B cell (primary cell): ENCODE results near the gene INPP5J. TPM values are rescaled to one million over a fixed set of nuclear protein-coding genes. Genes with fewer than 3 reads are reported as not detected.

ENCODE experiments used
- ATAC-seq: fragments of 200-7000 bp; cut with Tn5 transposase; one replicate; pipeline ENCODE4 v1.10.0; 2021; ENCODE audit warnings: low read depth, mild to moderate bottlenecking, moderate number of reproducible peaks, moderate library complexity
- CTCF ChIA-PET: fragments of 350-600 bp; sonication (Branson Sonifier 250); formaldehyde crosslinking; loops from one replicate; lab custom pipeline; 2021; ENCODE audit warnings: antibody characterized with exemption, inconsistent platforms; lab: Charles Lee
- POLR2A ChIA-PET: fragments of 350-600 bp; sonication (Branson Sonifier 250); formaldehyde crosslinking; loops from one replicate; lab custom pipeline; 2021; ENCODE audit warnings: antibody characterized with exemption; lab: Charles Lee
- DNase-seq: peaks from one replicate; pipeline ENCODE4 v3.0.0; 2013
- H2AFZ ChIP-seq: 2 replicates; pipeline ENCODE4 v1.6.1; 2012; ENCODE audit warnings: mild to moderate bottlenecking, low read depth, low read length; ENCODE audit not compliant: insufficient read depth, poor library complexity, severe bottlenecking
- H3K27ac ChIP-seq, 2 donors: 1 replicate in 1 of 2; 2 replicates in 1 of 2; pipeline ENCODE4 v1.5.1; 2012 to 2013; ENCODE audit warnings: low read length in 2 of 2, mild to moderate bottlenecking in 2 of 2, moderate library complexity in 1 of 2
- H3K27me3 ChIP-seq, 4 experiments: fragments of 200-600 bp in 1 of 4; sonication (generic) in 1 of 4; replicated peaks in 1 of 4; 1 replicate in 2 of 4; 2 replicates in 2 of 4; pipeline versions ENCODE4 v1.6.1 to v1.7.0; 2013 to 2016; ENCODE audit warnings: low read length in 3 of 4, mild to moderate bottlenecking in 2 of 4, mixed read lengths in 1 of 4, moderate library complexity in 1 of 4; ENCODE audit not compliant: insufficient read depth in 4 of 4, control insufficient read depth in 3 of 4; ENCODE audit errors: control extremely low read depth in 1 of 4
- H3K36me3 ChIP-seq, 2 experiments: replicated peaks in 1 of 2; 1 replicate in 1 of 2; 2 replicates in 1 of 2; pipeline versions ENCODE4 v1.6.1 to v1.7.1; 2013; ENCODE audit warnings: low read length in 1 of 2; ENCODE audit not compliant: insufficient read depth in 2 of 2, control insufficient read depth in 1 of 2; ENCODE audit errors: control extremely low read depth in 1 of 2, extremely low read depth in 1 of 2
- H3K4me1 ChIP-seq, 2 donors: fragments of 200-600 bp in 1 of 2; sonication (generic) in 1 of 2; 1 replicate in 1 of 2; 2 replicates in 1 of 2; pipeline versions ENCODE4 v1.5.1 to v1.6.1; 2013 to 2017; ENCODE audit warnings: low read length in 2 of 2; ENCODE audit not compliant: control insufficient read depth in 2 of 2, insufficient read depth in 2 of 2
- H3K4me2 ChIP-seq: replicated peaks from 2 replicates; pipeline ENCODE3; 2012; ENCODE audit warnings: mild to moderate bottlenecking, low read depth, low read length; ENCODE audit not compliant: poor library complexity, severe bottlenecking
- H3K4me3 ChIP-seq, 5 experiments: fragments of 200-600 bp in 1 of 5; sonication (generic) in 1 of 5; 1 replicate in 3 of 5; 2 replicates in 2 of 5; pipeline versions ENCODE4 v1.5.1 to v1.7.0; 2011 to 2016; ENCODE audit warnings: low read length in 4 of 5, mild to moderate bottlenecking in 4 of 5, low read depth in 2 of 5, control low read depth in 1 of 5, moderate library complexity in 1 of 5; ENCODE audit not compliant: insufficient read depth in 1 of 5; ENCODE audit errors: control extremely low read depth in 1 of 5, extremely low read depth in 1 of 5
- H3K79me2 ChIP-seq: fragments of 200-600 bp; sonication (generic); one replicate; pipeline ENCODE4 v1.6.0; 2016; ENCODE audit warnings: low read length; ENCODE audit not compliant: control insufficient read depth, insufficient read depth
- H3K9ac ChIP-seq: fragments of 200-600 bp; sonication (generic); 2 replicates; pipeline ENCODE4 v1.6.1; 2017; ENCODE audit warnings: mild to moderate bottlenecking, low read length, moderate library complexity
- H3K9me3 ChIP-seq, 3 donors: one replicate each; pipeline versions ENCODE4 v1.6.1 to v1.7.1; 2013; ENCODE audit warnings: low read length in 2 of 3; ENCODE audit not compliant: control insufficient read depth in 2 of 3, insufficient read depth in 1 of 3; ENCODE audit errors: control extremely low read depth in 1 of 3
- H4K20me1 ChIP-seq: 2 replicates; pipeline ENCODE4 v1.6.0; 2012; ENCODE audit warnings: mild to moderate bottlenecking, low read length; ENCODE audit not compliant: insufficient read depth, control insufficient read depth, poor library complexity, severe bottlenecking
- H3K27ac Mint-ChIP-seq: one replicate; pipeline ENCODE4 v1.8.0; 2021; ENCODE audit warnings: mixed read lengths
- H3K27me3 Mint-ChIP-seq: one replicate; pipeline ENCODE4 v1.8.0; 2021; ENCODE audit warnings: mixed read lengths
- H3K4me1 Mint-ChIP-seq: one replicate; pipeline ENCODE4 v1.8.0; 2021; ENCODE audit warnings: mixed read lengths
- H3K4me3 Mint-ChIP-seq: one replicate; pipeline ENCODE4 v1.8.0; 2021; ENCODE audit warnings: mixed read lengths
- H3K9me3 Mint-ChIP-seq: one replicate; pipeline ENCODE4 v1.8.0; 2022; ENCODE audit warnings: mixed read lengths; ENCODE audit not compliant: insufficient read depth
- EZH2 ChIP-seq: IDR thresholded peaks from 2 replicates; pipeline ENCODE4 v1.6.1; 2012; ENCODE audit warnings: borderline replicate concordance, low read depth, mild to moderate bottlenecking, moderate library complexity, low read length; ENCODE audit not compliant: insufficient read depth, poor library complexity, severe bottlenecking
- WGBS: methylation state at CpG from one replicate; pipeline ENCODE4 v1.1.5; 2013; ENCODE audit warnings: missing lambda C conversion rate; ENCODE audit not compliant: insufficient coverage; 5-methylcytosine and 5-hydroxymethylcytosine counted together
- intact Hi-C: fragments of 100-400 bp; cut with micrococcal nuclease; formaldehyde crosslinking; loops from one replicate; pipeline ENCODE4 v1.10.0; 2022
- polyA plus RNA-seq: library from polyadenylated mRNA; depleted of rRNA; stranded (reverse); fragments of >200 nt; gene quantifications from 2 replicates; pipeline ENCODE4 v1.2.3, GENCODE V29; 2012
- total RNA-seq, 2 donors: library from RNA; stranded (reverse); fragments of 120-200 nt in 1 of 2; gene quantifications; 1 replicate in 1 of 2; 2 replicates in 1 of 2; pipeline versions ENCODE4 v1.2.3 to v1.2.4, GENCODE V29; 2013 to 2022
- TF ChIP-seq, protein P1 (sequence below): fragments of 200-600 bp; IDR thresholded peaks from one replicate; pipeline ENCODE4 v1.8.0; 2022; ENCODE audit warnings: antibody characterized with exemption, mild to moderate bottlenecking

INPP5J gene
- total and polyA plus RNA-seq, 2 donors (not counting 1 experiment from before 2014, with no cell fraction given): 0.07 to 0.52 TPM

DNA sequence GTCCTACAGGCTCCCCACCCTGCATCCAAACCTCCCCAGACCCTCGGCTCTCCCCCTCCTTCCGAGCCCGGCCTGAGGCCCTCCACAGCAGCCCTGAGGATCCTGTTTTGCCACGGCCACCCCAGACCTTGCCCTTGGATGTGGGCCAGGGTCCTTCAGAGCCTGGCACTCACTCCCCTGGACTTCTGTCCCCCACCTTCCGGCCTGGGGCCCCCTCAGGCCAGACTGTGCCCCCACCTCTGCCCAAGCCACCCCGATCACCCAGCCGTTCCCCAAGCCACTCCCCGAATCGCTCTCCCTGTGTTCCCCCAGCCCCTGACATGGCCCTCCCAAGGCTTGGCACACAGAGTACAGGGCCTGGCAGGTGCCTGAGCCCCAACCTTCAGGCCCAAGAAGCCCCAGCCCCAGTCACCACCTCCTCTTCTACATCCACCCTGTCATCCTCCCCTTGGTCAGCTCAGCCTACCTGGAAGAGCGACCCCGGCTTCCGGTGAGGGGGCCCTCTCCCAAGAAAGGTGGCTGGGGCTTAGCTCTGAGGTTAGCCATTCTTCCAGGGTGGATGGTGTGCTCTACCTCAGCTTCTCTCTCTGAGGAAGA is 2.9 kb downstream of the INPP5J start:
- no peaks in the 10 kb centered on the region for H4K20me1 ChIP-seq
- peaks cover 6% of the 10 kb centered on the region for H3K4me1 Mint-ChIP-seq
- H3K79me2 ChIP-seq: no peaks in the 10 kb centered on the region
- H3K9me3 ChIP-seq: peaks cover 0 to 9% (median 0%) of the 10 kb centered on the region in 3 donors
- no peak overlapping the region for H3K9ac ChIP-seq
- no peak overlapping the region for H3K4me2 ChIP-seq
- ATAC-seq (no peak), DNase-seq (no peak)
- intact Hi-C loops: no loop called here
- CTCF ChIA-PET: no interaction called here
- H3K36me3 ChIP-seq: no peaks in the 10 kb centered on the region
- no peak overlapping the region for H3K4me3 Mint-ChIP-seq
- H3K27ac Mint-ChIP-seq: no peak overlapping the region
- TF ChIP-seq EZH2: no peak
- TF ChIP-seq, protein P1, sequence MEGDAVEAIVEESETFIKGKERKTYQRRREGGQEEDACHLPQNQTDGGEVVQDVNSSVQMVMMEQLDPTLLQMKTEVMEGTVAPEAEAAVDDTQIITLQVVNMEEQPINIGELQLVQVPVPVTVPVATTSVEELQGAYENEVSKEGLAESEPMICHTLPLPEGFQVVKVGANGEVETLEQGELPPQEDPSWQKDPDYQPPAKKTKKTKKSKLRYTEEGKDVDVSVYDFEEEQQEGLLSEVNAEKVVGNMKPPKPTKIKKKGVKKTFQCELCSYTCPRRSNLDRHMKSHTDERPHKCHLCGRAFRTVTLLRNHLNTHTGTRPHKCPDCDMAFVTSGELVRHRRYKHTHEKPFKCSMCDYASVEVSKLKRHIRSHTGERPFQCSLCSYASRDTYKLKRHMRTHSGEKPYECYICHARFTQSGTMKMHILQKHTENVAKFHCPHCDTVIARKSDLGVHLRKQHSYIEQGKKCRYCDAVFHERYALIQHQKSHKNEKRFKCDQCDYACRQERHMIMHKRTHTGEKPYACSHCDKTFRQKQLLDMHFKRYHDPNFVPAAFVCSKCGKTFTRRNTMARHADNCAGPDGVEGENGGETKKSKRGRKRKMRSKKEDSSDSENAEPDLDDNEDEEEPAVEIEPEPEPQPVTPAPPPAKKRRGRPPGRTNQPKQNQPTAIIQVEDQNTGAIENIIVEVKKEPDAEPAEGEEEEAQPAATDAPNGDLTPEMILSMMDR: no peak
- no peaks in the 10 kb centered on the region for H3K9me3 Mint-ChIP-seq
- no peak overlapping the region for H2AFZ ChIP-seq
- H3K27ac ChIP-seq: no peak overlapping the region
- no peak overlapping the region for H3K4me3 ChIP-seq
- WGBS: 91% methylated on average over 10 of the region's 12 CpGs
- peaks cover 0 to 14% (median 0%) of the 10 kb centered on the region in 4 experiments for H3K27me3 ChIP-seq
- H3K4me1 ChIP-seq: peaks cover 5 to 12% of the 10 kb centered on the region in 2 donors
- POLR2A ChIA-PET: no interaction called here
- no peaks in the 10 kb centered on the region for H3K27me3 Mint-ChIP-seq

DNA sequence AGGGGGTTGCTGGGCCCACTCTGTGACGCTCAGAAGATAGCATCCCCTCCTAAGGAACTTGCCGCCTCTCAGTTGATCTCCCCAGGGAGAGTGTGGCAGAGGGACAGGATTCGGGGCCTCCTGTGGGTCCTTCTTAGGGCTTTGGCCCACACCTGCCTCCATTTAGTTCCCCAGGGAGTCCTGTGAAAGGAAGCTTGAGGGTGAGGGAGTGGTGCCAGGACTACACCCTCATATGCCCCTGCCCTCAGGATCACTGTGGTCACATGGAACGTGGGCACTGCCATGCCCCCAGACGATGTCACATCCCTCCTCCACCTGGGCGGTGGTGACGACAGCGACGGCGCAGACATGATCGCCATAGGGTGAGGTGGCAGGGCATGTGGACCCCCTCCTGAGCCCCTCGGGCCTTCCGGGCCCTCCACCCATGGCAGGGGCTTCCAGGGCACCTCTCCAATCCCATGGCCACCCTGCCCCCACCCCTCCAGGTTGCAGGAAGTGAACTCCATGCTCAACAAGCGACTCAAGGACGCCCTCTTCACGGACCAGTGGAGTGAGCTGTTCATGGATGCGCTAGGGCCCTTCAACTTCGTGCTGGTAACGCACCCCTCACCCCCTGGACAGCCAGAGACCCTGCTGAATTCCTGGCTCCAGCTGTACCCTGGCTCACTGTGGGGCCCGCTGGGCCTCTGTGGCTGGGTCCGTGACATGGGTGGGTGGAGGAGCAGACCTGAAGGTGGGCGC is 3.5 kb downstream of the INPP5J start:
- CTCF ChIA-PET: no interaction called here
- 78% methylated on average over 19 of the region's 22 CpGs for WGBS
- no peak overlapping the region for H3K9ac ChIP-seq
- H3K27ac Mint-ChIP-seq: no peak overlapping the region
- DNase-seq (no peak), ATAC-seq (no peak)
- no peaks in the 10 kb centered on the region for H3K9me3 Mint-ChIP-seq
- POLR2A ChIA-PET: no interaction called here
- H3K27ac ChIP-seq: no peak overlapping the region
- no peak overlapping the region for H2AFZ ChIP-seq
- H3K4me3 ChIP-seq: no peak overlapping the region
- no peaks in the 10 kb centered on the region for H3K27me3 Mint-ChIP-seq
- no peak for TF ChIP-seq EZH2
- TF ChIP-seq, protein P1: no peak
- no peaks in the 10 kb centered on the region for H3K36me3 ChIP-seq
- no peaks in the 10 kb centered on the region for H3K79me2 ChIP-seq
- H3K27me3 ChIP-seq: peaks cover 0 to 14% (median 0%) of the 10 kb centered on the region in 4 experiments
- H3K4me1 Mint-ChIP-seq: peaks cover 6% of the 10 kb centered on the region
- H3K4me2 ChIP-seq: no peak overlapping the region
- peaks cover 0 to 9% (median 0%) of the 10 kb centered on the region in 3 donors for H3K9me3 ChIP-seq
- H4K20me1 ChIP-seq: no peaks in the 10 kb centered on the region
- intact Hi-C loops: no loop called here
- no peak overlapping the region for H3K4me3 Mint-ChIP-seq
- peaks cover 5 to 12% of the 10 kb centered on the region in 2 donors for H3K4me1 ChIP-seq
